ENCODE data around the gene TMEM87B. TPM values are rescaled to one million over a fixed set of nuclear protein-coding genes. Genes with fewer than 3 reads are reported as not detected.

The TMEM87B gene
- total and polyA plus RNA-seq, 2 of the 4 experiments (the other 2 are of a cell fraction), result 6.3 to 12.5 TPM

DNA sequence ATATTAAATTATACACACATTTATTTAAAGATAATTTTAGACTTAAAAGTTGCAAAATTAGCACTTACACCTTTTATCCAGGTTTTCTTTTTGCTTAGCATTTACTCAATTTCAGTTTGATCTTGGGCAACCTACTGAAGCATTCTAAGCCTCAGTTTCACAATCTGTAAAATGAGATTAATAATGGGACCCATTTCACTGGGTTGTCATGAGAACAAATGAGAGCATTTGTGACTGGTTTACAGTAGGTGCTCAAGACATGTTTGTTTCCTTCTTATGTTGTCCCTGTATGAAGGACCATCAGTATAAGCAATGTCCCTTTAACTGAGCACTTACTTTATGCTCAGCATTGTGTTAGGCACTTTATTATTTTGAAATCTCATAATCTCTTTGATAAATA is 78.3 kb downstream of the TMEM87B start:
- BruUV-seq (replicated peaks), result no TSS peak
- H4K5ac ChIP-seq (ENCODE audit: low read depth, low read length), result no peak overlapping the region
- no peak overlapping the region for H3K9ac ChIP-seq (ENCODE audit: low read depth, low read length)
- no peak overlapping the region for H2BK15ac ChIP-seq (ENCODE audit: low read depth, low read length)
- no peak overlapping the region for H3K14ac ChIP-seq (replicated peaks; ENCODE audit: low read depth, low read length)
- dilution Hi-C loops (cut with HindIII; ENCODE audit: low sequenced_read_pairs, unreplicated experiment) (no loop called here), intact Hi-C loops (cut with micrococcal nuclease) (no loop called here), in situ Hi-C loops (cut with MboI; ENCODE audit: low sequenced_read_pairs) (no loop called here)
- DNase-seq (no peak), ATAC-seq (ENCODE audit: low read depth) (no peak)
- ChIA-PET POLR2A (ENCODE audit: unreplicated experiment) (no interaction called here), CTCF (interaction anchor here (0.6 kb wide), 1 partner anchor 196 kb away, joined by 4 read pairs; no protein-coding TSS in a partner anchor)
- no peak overlapping the region for H2AK9ac ChIP-seq (replicated peaks; ENCODE audit: low read depth, low read length, poor library complexity)
- no peak overlapping the region for H3K27ac ChIP-seq (ENCODE audit: insufficient read depth, low read length)
- no peaks in the 10 kb centered on the region for H3K27me3 ChIP-seq (ENCODE audit: control insufficient read depth, insufficient read depth, low read length)
- H2AFZ ChIP-seq (replicated peaks; ENCODE audit: low read length, poor library complexity), result no peak overlapping the region
- H3K4me3 ChIP-seq (ENCODE audit: insufficient read depth, low read depth, low read length), result no peak overlapping the region
- no peaks in the 10 kb centered on the region for H4K20me1 ChIP-seq (ENCODE audit: insufficient read depth, low read length)
- no peak overlapping the region for H3K18ac ChIP-seq (ENCODE audit: low read depth, low read length)
- H3K9me3 ChIP-seq (ENCODE audit: control insufficient read depth, insufficient read depth, low read length), result no peaks in the 10 kb centered on the region
- peaks cover 6% of the 10 kb centered on the region; the same call in 1 of the 2 replicates for H3K4me1 ChIP-seq (ENCODE audit: control insufficient read depth, insufficient read depth, low read length)
- no peaks in the 10 kb centered on the region for H3K36me3 ChIP-seq (ENCODE audit: control insufficient read depth, insufficient read depth, low read length)
- H3K56ac ChIP-seq (ENCODE audit: extremely low read depth, insufficient read depth, low read length), result no peak overlapping the region
- H3K4ac ChIP-seq (ENCODE audit: low read depth, low read length), result no peak overlapping the region
- no peak overlapping the region for H3K4me2 ChIP-seq (ENCODE audit: low read depth, low read length)
- H3K79me1 ChIP-seq (ENCODE audit: low read depth in 1 of 2, low read length in 2 of 2), result no peaks in the 10 kb centered on the region
- H4K91ac ChIP-seq (ENCODE audit: insufficient read depth, low read depth, low read length), result no peak overlapping the region
- H4K8ac ChIP-seq (ENCODE audit: low read depth in 2 of 2, low read length in 2 of 2), result no peak overlapping the region
- no peak overlapping the region for H3K23ac ChIP-seq (ENCODE audit: low read depth, low read length)
- H2BK5ac ChIP-seq (ENCODE audit: low read depth, low read length, poor library complexity, severe bottlenecking), result no peak overlapping the region
- peaks cover 7% of the 10 kb centered on the region for H3K9me1 ChIP-seq (ENCODE audit: insufficient read depth, low read length)
- no peak overlapping the region for H2AK5ac ChIP-seq (ENCODE audit: low read depth, low read length)
- H2BK120ac ChIP-seq (ENCODE audit: low read depth, low read length), result no peak overlapping the region
- TF ChIP-seq, protein P1, sequence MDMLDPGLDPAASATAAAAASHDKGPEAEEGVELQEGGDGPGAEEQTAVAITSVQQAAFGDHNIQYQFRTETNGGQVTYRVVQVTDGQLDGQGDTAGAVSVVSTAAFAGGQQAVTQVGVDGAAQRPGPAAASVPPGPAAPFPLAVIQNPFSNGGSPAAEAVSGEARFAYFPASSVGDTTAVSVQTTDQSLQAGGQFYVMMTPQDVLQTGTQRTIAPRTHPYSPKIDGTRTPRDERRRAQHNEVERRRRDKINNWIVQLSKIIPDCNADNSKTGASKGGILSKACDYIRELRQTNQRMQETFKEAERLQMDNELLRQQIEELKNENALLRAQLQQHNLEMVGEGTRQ (IDR thresholded peaks at IDR 0.05; ENCODE audit: low read depth, low read length), result no peak
- TF ChIP-seq FOS (IDR thresholded peaks at IDR 0.05; ENCODE audit: low read depth, low read length) (no peak), RAD21 (IDR thresholded peaks at IDR 0.05; ENCODE audit: low read length) (no peak), SMC3 (IDR thresholded peaks at IDR 0.05; ENCODE audit: low read depth, low read length) (no peak)
- TF ChIP-seq, protein P2, sequence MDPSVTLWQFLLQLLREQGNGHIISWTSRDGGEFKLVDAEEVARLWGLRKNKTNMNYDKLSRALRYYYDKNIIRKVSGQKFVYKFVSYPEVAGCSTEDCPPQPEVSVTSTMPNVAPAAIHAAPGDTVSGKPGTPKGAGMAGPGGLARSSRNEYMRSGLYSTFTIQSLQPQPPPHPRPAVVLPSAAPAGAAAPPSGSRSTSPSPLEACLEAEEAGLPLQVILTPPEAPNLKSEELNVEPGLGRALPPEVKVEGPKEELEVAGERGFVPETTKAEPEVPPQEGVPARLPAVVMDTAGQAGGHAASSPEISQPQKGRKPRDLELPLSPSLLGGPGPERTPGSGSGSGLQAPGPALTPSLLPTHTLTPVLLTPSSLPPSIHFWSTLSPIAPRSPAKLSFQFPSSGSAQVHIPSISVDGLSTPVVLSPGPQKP (IDR thresholded peaks at IDR 0.05; ENCODE audit: borderline replicate concordance, low read depth, low read length), result no peak
- no peak overlapping the region for H2BK20ac ChIP-seq (ENCODE audit: low read depth, low read length)

Measured in IMR-90 (cell line).